ENCODE results near the gene MAPK8IP2.

The MAPK8IP2 gene

GRCh38 chr22:50581031-50581949 is 19.3 kb upstream of the MAPK8IP2 start:
- peaks cover 59% of the 10 kb centered on the region for H3K36me3 Mint-ChIP-seq (ENCODE audit: low read depth)
- no peaks in the 10 kb centered on the region for H3K27me3 Mint-ChIP-seq
- H3K4me1 Mint-ChIP-seq (ENCODE audit: low read depth) = peaks cover 30% of the 10 kb centered on the region
- peak overlapping the region; percentile 89 for H3K27ac Mint-ChIP-seq
- DNase-seq = no peak
- peak overlapping the region; percentile 94 for H3K4me3 Mint-ChIP-seq
- no peaks in the 10 kb centered on the region for H3K9me3 Mint-ChIP-seq

DNA sequence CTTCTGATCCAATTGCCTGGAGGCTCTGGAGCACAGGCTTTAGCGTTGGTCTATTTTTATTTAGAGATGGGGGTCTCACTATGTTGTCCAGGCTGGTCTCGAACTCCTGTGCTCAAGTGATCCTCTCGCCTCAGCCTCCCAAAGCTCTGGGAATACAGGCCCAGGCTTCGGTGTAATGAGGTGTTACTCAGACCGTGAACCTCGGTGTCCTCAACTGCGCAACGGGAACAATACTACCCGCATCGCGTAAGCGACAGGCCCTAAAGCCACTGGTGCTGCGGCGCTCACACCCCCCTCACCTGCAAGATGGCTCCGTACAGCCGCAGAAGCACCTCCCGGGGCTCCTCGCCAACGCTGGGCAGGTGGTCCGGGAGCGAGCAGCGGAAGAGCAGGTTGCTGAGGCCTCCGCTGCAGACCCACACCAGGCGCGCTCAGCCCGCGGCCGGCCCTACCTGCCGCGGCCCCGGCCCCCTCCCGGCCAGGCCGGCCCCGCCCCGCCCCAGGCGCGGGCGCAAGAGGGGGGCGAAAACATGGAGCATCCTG is 18.6 kb upstream of the MAPK8IP2 start:
- H3K4me3 Mint-ChIP-seq = peak overlapping the region; percentile 94
- H3K27ac Mint-ChIP-seq = peak overlapping the region; percentile 94
- no peaks in the 10 kb centered on the region for H3K9me3 Mint-ChIP-seq
- H3K36me3 Mint-ChIP-seq (ENCODE audit: low read depth) = peaks cover 52% of the 10 kb centered on the region
- peaks cover 30% of the 10 kb centered on the region for H3K4me1 Mint-ChIP-seq (ENCODE audit: low read depth)
- DNase-seq = no peak
- no peaks in the 10 kb centered on the region for H3K27me3 Mint-ChIP-seq

GRCh38 chr22:50582493-50583293 is 17.9 kb upstream of the MAPK8IP2 start, which contains the start of gene CHKB:
TSS of gene CHKB (minus strand) at chr22:50582849. CDS start at chr22:50582781, 68 bp downstream.
- DNase-seq = peak; percentile 98
- Mint-ChIP-seq H3K27me3 (no peaks in the 10 kb centered on the region), H3K4me3 (peak within 1 kb of the TSS; percentile 94), H3K36me3 (ENCODE audit: low read depth) (peaks cover 46% of the 10 kb centered on the region), H3K4me1 (ENCODE audit: low read depth) (peaks cover 26% of the 10 kb centered on the region), H3K27ac (peak within 1 kb of the TSS; percentile 95), H3K9me3 (no peaks in the 10 kb centered on the region)

- H3K27me3 Mint-ChIP-seq = no peaks in the 10 kb centered on the region
- no peaks in the 10 kb centered on the region for H3K9me3 Mint-ChIP-seq
- peak overlapping the region; percentile 94 for H3K4me3 Mint-ChIP-seq
- DNase-seq = no peak
- peaks cover 26% of the 10 kb centered on the region for H3K4me1 Mint-ChIP-seq (ENCODE audit: low read depth)
- H3K27ac Mint-ChIP-seq = peak overlapping the region; percentile 95
- H3K36me3 Mint-ChIP-seq (ENCODE audit: low read depth) = peaks cover 45% of the 10 kb centered on the region
These were observed 17.2 kb upstream of the MAPK8IP2 start for GRCh38 chr22:50583294-50583861.

- Mint-ChIP-seq H3K27ac (peak overlapping the region; percentile 95), H3K4me1 (ENCODE audit: low read depth) (peaks cover 26% of the 10 kb centered on the region), H3K9me3 (no peaks in the 10 kb centered on the region), H3K4me3 (peak overlapping the region; percentile 94), H3K27me3 (no peaks in the 10 kb centered on the region), H3K36me3 (ENCODE audit: low read depth) (peaks cover 34% of the 10 kb centered on the region)
- DNase-seq = no peak
These were observed 16.2 kb upstream of the MAPK8IP2 start for GRCh38 chr22:50584106-50585096.

GRCh38 chr22:50585238-50585637 is 15.4 kb upstream of the MAPK8IP2 start:
- no peak for DNase-seq
- Mint-ChIP-seq H3K9me3 (no peaks in the 10 kb centered on the region), H3K4me1 (ENCODE audit: low read depth) (peaks cover 21% of the 10 kb centered on the region), H3K4me3 (no peak overlapping the region), H3K27ac (no peak overlapping the region), H3K36me3 (ENCODE audit: low read depth) (peaks cover 26% of the 10 kb centered on the region), H3K27me3 (no peaks in the 10 kb centered on the region)

DNA sequence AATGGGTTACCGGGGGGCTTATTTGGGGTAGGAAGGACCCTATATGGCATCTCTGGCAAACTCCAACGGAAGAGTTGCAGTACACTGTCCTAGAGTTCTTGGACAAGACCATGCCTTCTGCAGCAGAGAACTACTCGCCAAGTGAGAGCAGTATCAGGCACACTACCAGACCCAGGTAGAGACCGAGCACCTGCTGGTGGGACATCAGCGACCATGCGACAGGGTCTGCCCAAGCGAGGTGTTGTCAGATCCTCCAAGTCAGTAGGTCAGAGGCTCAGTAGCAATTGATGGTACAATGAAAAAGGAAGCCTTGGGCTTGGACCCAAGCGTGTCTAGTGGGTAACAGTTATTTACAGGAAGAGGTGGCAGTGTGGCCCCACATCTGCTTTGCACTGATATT is 14.8 kb upstream of the MAPK8IP2 start:
- H3K27ac Mint-ChIP-seq = no peak overlapping the region
- H3K9me3 Mint-ChIP-seq = no peaks in the 10 kb centered on the region
- H3K4me1 Mint-ChIP-seq (ENCODE audit: low read depth) = peaks cover 17% of the 10 kb centered on the region
- peaks cover 21% of the 10 kb centered on the region for H3K36me3 Mint-ChIP-seq (ENCODE audit: low read depth)
- H3K4me3 Mint-ChIP-seq = no peak overlapping the region
- no peak for DNase-seq
- no peaks in the 10 kb centered on the region for H3K27me3 Mint-ChIP-seq

- Mint-ChIP-seq H3K27me3 (no peaks in the 10 kb centered on the region), H3K4me1 (ENCODE audit: low read depth) (peaks cover 11% of the 10 kb centered on the region), H3K36me3 (ENCODE audit: low read depth) (peaks cover 16% of the 10 kb centered on the region), H3K9me3 (no peaks in the 10 kb centered on the region), H3K4me3 (no peak overlapping the region), H3K27ac (no peak overlapping the region)
- DNase-seq = no peak
These were observed 14.2 kb upstream of the MAPK8IP2 start for GRCh38 chr22:50586416-50586815.

DNA sequence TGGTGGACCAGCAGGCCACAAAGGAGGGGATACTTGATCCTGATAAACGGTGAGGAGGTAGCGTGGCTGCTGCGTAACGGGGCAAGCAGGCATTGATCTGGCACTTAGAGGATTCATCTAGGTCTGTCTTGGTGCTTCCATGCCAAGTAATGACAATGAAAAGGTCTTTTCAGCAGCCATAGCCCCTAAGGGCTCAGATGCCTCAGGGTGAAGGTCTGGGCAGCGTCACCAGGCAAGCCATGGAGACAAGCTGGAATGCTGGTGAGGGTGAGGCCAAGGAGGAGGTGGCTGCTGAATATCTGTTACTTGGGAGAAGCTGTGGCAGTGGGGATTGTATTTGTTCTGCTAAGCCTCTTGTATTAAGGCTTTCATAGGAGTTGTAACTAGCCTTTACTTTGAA is 13.2 kb upstream of the MAPK8IP2 start:
- peaks cover 7% of the 10 kb centered on the region for H3K4me1 Mint-ChIP-seq (ENCODE audit: low read depth)
- H3K9me3 Mint-ChIP-seq = no peaks in the 10 kb centered on the region
- H3K27me3 Mint-ChIP-seq = no peaks in the 10 kb centered on the region
- H3K4me3 Mint-ChIP-seq = no peak overlapping the region
- DNase-seq = no peak
- H3K27ac Mint-ChIP-seq = no peak overlapping the region
- H3K36me3 Mint-ChIP-seq (ENCODE audit: low read depth) = peaks cover 8% of the 10 kb centered on the region

DNA sequence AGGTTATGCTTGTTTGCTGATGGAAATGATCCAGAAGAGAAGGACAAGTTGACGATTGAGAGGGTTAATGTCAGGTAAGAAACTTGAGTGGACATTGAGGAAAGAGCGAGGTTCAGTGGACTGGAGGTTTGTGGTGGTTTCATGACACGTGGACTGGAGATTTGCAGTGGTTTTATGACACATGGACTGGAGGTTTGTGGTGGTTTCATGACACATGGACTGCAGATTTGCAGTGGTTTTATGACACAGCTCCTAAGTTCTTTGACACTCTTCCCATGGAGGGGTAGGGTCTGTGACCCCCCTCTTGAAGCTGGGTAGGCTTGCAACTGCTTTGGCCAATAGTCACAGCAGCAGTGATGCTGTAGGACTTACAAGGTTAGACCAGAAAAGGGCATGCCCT is 5.4 kb upstream of the MAPK8IP2 start:
- no peak for DNase-seq
- Mint-ChIP-seq H3K9me3 (no peaks in the 10 kb centered on the region), H3K27me3 (peaks cover 14% of the 10 kb centered on the region), H3K27ac (no peak overlapping the region), H3K4me1 (ENCODE audit: low read depth) (peaks cover 6% of the 10 kb centered on the region), H3K4me3 (no peak overlapping the region), H3K36me3 (ENCODE audit: low read depth) (no peaks in the 10 kb centered on the region)

DNA sequence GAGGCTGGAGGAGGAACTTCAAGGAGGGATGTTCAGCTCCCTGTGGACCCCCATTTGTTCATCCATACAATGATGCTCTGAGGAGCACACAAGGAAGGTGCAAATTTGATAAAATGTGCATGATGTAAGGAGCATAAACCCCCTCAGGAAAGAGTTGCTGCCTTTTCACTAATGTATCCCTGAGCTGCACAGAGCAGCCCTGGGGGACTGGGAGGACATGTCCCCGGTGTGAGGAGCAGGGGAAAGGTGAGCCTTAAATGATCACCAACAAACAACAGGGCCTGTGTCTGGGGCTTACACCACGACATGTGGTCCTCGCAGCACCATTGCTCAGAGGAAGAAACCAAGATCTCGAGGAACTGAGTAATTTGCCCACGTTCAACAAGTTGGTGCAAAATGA is 3.5 kb upstream of the MAPK8IP2 start:
- H3K27me3 Mint-ChIP-seq = peaks cover 24% of the 10 kb centered on the region
- DNase-seq = no peak

DNA sequence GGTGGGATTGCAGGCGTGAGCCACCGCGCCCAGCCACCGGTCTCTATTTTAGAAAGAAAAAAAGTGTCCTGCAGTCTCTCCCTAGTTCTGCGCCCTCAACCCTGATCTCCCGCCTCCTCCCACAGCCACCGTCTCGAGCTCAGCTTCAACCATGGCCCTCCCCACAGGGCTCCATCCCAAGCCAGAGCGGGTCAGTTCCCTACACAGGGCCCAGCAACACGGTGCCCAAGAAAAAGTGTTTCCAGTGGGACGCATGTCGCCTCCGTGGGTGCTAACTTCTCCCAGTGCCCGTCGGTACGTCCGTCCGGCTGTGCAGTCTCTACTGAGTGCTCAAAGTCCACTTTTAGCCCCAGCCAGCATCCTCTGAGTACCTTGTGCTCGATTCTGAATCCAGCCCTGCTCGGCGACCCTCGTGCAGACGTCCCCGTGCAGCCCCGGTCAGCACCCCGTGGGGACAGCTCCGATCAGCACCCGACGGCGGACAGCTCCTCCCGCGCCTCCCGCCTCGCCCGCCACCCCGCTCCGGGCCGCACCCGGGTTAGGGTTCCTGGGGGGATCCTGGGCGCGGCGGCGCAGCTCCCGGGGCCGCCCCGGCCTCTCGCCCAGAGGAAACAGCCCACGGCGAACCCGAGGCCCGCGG is 657 bp upstream of the MAPK8IP2 start:
- Mint-ChIP-seq H3K36me3 (ENCODE audit: low read depth) (no peaks in the 10 kb centered on the region), H3K27ac (no peak overlapping the region), H3K4me1 (ENCODE audit: low read depth) (peaks cover 9% of the 10 kb centered on the region), H3K4me3 (peak overlapping the region; percentile 54), H3K27me3 (peaks cover 39% of the 10 kb centered on the region), H3K9me3 (no peaks in the 10 kb centered on the region)
- DNase-seq = peak; percentile 78

More for the DNA sequence above, 3.5 kb upstream of the MAPK8IP2 start:
- H3K9me3 Mint-ChIP-seq = no peaks in the 10 kb centered on the region
- H3K27ac Mint-ChIP-seq = no peak overlapping the region
- peaks cover 9% of the 10 kb centered on the region for H3K4me1 Mint-ChIP-seq (ENCODE audit: low read depth)
- H3K4me3 Mint-ChIP-seq = no peak overlapping the region
- no peaks in the 10 kb centered on the region for H3K36me3 Mint-ChIP-seq (ENCODE audit: low read depth)
